HEK293 (cell line): ENCODE results near the gene ASB5.

ENCODE experiments used
- ZNF10 ChIP-seq: fragments of 450-650 bp; formaldehyde crosslinking; IDR thresholded peaks from 2 replicates; pipeline ENCODE4 v1.5.1; 2017; ENCODE audit warnings: missing biosample characterization, missing genetic modification characterization
- ZNF133 ChIP-seq: fragments of 450-650 bp; formaldehyde crosslinking; IDR thresholded peaks from 2 replicates; pipeline ENCODE4 v1.5.1; 2016; ENCODE audit warnings: missing biosample characterization, missing genetic modification characterization
- ZNF140 ChIP-seq: fragments of 450-650 bp; formaldehyde crosslinking; IDR thresholded peaks from 2 replicates; pipeline ENCODE4 v1.5.1; 2016; ENCODE audit warnings: missing biosample characterization, missing genetic modification characterization
- ZNF274 ChIP-seq, 2 experiments: fragments of 200-500 bp in 1 of 2; fragments of 450-650 bp in 1 of 2; sonication (Bioruptor generic) in 1 of 2; formaldehyde crosslinking in 1 of 2; IDR thresholded peaks; 2 replicates each; pipeline versions ENCODE4 v1.5.1 to v1.6.1; 2014 to 2016; ENCODE audit warnings: borderline replicate concordance in 1 of 2, inconsistent platforms in 1 of 2, low read length in 1 of 2, missing biosample characterization in 1 of 2, missing genetic modification characterization in 1 of 2
- ZNF560 ChIP-seq: fragments of 450-650 bp; formaldehyde crosslinking; IDR thresholded peaks from 2 replicates; pipeline ENCODE4 v1.5.1; 2017; ENCODE audit warnings: missing biosample characterization, missing genetic modification characterization, borderline replicate concordance
- ZNF571 ChIP-seq: fragments of 450-650 bp; formaldehyde crosslinking; IDR thresholded peaks from 2 replicates; pipeline ENCODE4 v1.5.0; 2017; ENCODE audit warnings: missing biosample characterization, missing genetic modification characterization
- TF ChIP-seq, protein P1 (sequence below): fragments of 450-650 bp; formaldehyde crosslinking; IDR thresholded peaks from 2 replicates; pipeline ENCODE4 v1.5.1; 2016; ENCODE audit warnings: missing biosample characterization, missing genetic modification characterization
- TF ChIP-seq, protein P2 (sequence below): fragments of 450-650 bp; formaldehyde crosslinking; IDR thresholded peaks from 2 replicates; pipeline ENCODE4 v1.5.1; 2016; ENCODE audit warnings: missing biosample characterization, missing genetic modification characterization, low read depth

DNA sequence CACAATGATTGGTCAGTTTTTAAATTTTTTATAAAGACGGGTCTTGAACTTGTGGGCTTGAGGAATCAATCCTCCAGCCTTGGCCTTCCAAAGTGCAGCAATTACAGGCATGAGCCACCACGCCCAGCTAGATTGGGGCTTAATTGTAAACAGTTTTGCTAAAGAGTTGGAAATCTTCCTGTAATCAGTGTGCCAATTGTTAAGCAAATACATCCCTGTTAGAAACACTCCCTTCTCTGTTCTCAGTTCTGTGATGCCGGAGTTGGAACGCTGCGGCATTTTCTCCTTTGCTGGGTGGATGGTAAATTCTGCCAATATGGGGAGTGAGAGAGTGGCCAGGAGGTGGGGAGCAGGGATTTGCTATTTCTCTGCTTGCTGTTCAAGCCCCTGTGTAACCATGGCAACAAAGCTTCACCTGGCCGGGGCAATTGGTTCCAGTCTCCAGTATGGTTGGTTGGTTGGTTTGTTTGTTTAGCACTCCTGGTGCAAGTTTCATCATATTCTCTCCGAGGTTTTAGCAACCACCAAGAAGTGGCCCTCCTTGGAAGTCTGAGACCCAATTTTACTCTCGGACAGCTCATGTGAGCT, 70.6 kb downstream of the ASB5 start:
- TF ChIP-seq ZNF274 (IDR thresholded peaks at IDR 0.05; ENCODE audit: low read length) (no peak), ZNF274 (tag by site-specific recombination; IDR thresholded peaks at IDR 0.05; ENCODE audit: borderline replicate concordance) (no peak), ZNF133 (tag by site-specific recombination) (no peak), ZNF571 (no peak), ZNF560 (no peak), ZNF10 (tag by site-specific recombination) (no peak), ZNF140 (tag by site-specific recombination) (no peak)
- TF ChIP-seq, protein P1, sequence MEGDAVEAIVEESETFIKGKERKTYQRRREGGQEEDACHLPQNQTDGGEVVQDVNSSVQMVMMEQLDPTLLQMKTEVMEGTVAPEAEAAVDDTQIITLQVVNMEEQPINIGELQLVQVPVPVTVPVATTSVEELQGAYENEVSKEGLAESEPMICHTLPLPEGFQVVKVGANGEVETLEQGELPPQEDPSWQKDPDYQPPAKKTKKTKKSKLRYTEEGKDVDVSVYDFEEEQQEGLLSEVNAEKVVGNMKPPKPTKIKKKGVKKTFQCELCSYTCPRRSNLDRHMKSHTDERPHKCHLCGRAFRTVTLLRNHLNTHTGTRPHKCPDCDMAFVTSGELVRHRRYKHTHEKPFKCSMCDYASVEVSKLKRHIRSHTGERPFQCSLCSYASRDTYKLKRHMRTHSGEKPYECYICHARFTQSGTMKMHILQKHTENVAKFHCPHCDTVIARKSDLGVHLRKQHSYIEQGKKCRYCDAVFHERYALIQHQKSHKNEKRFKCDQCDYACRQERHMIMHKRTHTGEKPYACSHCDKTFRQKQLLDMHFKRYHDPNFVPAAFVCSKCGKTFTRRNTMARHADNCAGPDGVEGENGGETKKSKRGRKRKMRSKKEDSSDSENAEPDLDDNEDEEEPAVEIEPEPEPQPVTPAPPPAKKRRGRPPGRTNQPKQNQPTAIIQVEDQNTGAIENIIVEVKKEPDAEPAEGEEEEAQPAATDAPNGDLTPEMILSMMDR, result no peak
- TF ChIP-seq, protein P2, sequence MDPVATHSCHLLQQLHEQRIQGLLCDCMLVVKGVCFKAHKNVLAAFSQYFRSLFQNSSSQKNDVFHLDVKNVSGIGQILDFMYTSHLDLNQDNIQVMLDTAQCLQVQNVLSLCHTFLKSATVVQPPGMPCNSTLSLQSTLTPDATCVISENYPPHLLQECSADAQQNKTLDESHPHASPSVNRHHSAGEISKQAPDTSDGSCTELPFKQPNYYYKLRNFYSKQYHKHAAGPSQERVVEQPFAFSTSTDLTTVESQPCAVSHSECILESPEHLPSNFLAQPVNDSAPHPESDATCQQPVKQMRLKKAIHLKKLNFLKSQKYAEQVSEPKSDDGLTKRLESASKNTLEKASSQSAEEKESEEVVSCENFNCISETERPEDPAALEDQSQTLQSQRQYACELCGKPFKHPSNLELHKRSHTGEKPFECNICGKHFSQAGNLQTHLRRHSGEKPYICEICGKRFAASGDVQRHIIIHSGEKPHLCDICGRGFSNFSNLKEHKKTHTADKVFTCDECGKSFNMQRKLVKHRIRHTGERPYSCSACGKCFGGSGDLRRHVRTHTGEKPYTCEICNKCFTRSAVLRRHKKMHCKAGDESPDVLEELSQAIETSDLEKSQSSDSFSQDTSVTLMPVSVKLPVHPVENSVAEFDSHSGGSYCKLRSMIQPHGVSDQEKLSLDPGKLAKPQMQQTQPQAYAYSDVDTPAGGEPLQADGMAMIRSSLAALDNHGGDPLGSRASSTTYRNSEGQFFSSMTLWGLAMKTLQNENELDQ (tag by site-specific recombination), result no peak
